Fibroblast of lung (primary cell): ENCODE data around the gene CBFB.

Experiments
- CTCF ChIP-seq, 2 donors: IDR thresholded peaks in 1 of 2; conservative IDR thresholded peaks in 1 of 2; 1 replicate in 1 of 2; 2 replicates in 1 of 2; pipeline ENCODE4 v1.5.1; 2011 to 2012; ENCODE audit warnings: low read length in 2 of 2, control low read depth in 1 of 2, inconsistent platforms in 1 of 2, low read depth in 1 of 2, mild to moderate bottlenecking in 1 of 2
- EZH2 ChIP-seq: IDR thresholded peaks from 2 replicates; pipeline ENCODE4 v1.5.1; 2012; ENCODE audit warnings: low read length, control low read depth, mild to moderate bottlenecking; ENCODE audit errors: missing control alignments

- TF ChIP-seq CTCF (conservative IDR thresholded peaks at IDR 0.05 in 1 of 2, IDR thresholded peaks at IDR 0.05 in 1 of 2; ENCODE audit: low read depth in 1 of 2, low read length in 2 of 2) (no peak), EZH2 (no peak)
Observed at GRCh38 chr16:67150047-67150832, 121.3 kb downstream of the CBFB start.
